H9 (cell line): ENCODE data around the gene ZNF600. TPM values are rescaled to one million over a fixed set of nuclear protein-coding genes. Genes with fewer than 3 reads are reported as not detected.

Experiments
- DNase-seq: peaks from one replicate; pipeline ENCODE4 v3.0.0-alpha.2; 2017
- H2AFZ ChIP-seq: one replicate; pipeline ENCODE4 v1.6.1; 2013; ENCODE audit warnings: mild to moderate bottlenecking, low read length, control low read depth, moderate library complexity
- H2AK5ac ChIP-seq: 2 replicates; pipeline ENCODE4 v1.6.1; 2013; ENCODE audit warnings: low read length, control low read depth, mixed read lengths; ENCODE audit not compliant: insufficient read length
- H2BK120ac ChIP-seq: one replicate; pipeline ENCODE4 v1.6.1; 2013; ENCODE audit warnings: low read depth, mild to moderate bottlenecking, low read length, control low read depth, inconsistent platforms; ENCODE audit not compliant: poor library complexity, severe bottlenecking
- H2BK12ac ChIP-seq: 2 replicates; pipeline ENCODE4 v1.6.1; 2013; ENCODE audit warnings: low read length, control low read depth, mixed read lengths, low read depth; ENCODE audit not compliant: insufficient read length
- H2BK15ac ChIP-seq: 2 replicates; pipeline ENCODE4 v1.6.1; 2013; ENCODE audit warnings: low read depth, low read length, control low read depth
- H2BK20ac ChIP-seq: one replicate; pipeline ENCODE4 v1.6.1; 2013; ENCODE audit warnings: low read depth, mild to moderate bottlenecking, low read length, control low read depth, inconsistent platforms; ENCODE audit not compliant: poor library complexity, severe bottlenecking
- H2BK5ac ChIP-seq: 2 replicates; pipeline ENCODE4 v1.6.1; 2013; ENCODE audit warnings: low read length, control low read depth, mixed read lengths; ENCODE audit not compliant: insufficient read length
- H3K14ac ChIP-seq: 2 replicates; pipeline ENCODE4 v1.6.1; 2013; ENCODE audit warnings: low read length, control low read depth; ENCODE audit not compliant: insufficient read depth
- H3K18ac ChIP-seq: 2 replicates; pipeline ENCODE4 v1.6.1; 2013; ENCODE audit warnings: low read depth, mild to moderate bottlenecking, mixed read lengths, low read length, control low read depth; ENCODE audit not compliant: insufficient read length
- H3K23ac ChIP-seq: 2 replicates; pipeline ENCODE4 v1.6.1; 2013; ENCODE audit warnings: low read length, control low read depth, mixed read lengths, low read depth; ENCODE audit not compliant: insufficient read length
- H3K23me2 ChIP-seq: 2 replicates; pipeline ENCODE4 v1.6.1; 2013; ENCODE audit warnings: low read depth, mild to moderate bottlenecking, mixed read lengths, low read length, control low read depth; ENCODE audit not compliant: insufficient read length, poor library complexity, severe bottlenecking
- H3K27ac ChIP-seq: 2 replicates; pipeline ENCODE4 v1.5.1; 2013; ENCODE audit warnings: low read length, control low read depth, mixed read lengths, low read depth; ENCODE audit not compliant: insufficient read length
- H3K27me3 ChIP-seq: 2 replicates; pipeline ENCODE4 v1.6.1; 2013; ENCODE audit warnings: low read length, control low read depth, inconsistent platforms; ENCODE audit not compliant: insufficient read depth
- H3K4ac ChIP-seq: 2 replicates; pipeline ENCODE4 v1.6.1; 2013; ENCODE audit warnings: low read depth, mild to moderate bottlenecking, control low read depth, inconsistent platforms, low read length, moderate library complexity
- H3K4me1 ChIP-seq: 2 replicates; pipeline ENCODE4 v1.6.1; 2013; ENCODE audit warnings: low read length, control low read depth, inconsistent platforms; ENCODE audit not compliant: insufficient read depth
- H3K4me2 ChIP-seq: 2 replicates; pipeline ENCODE4 v1.6.1; 2013; ENCODE audit warnings: low read length, control low read depth, mixed read lengths; ENCODE audit not compliant: insufficient read length, insufficient read depth
- H3K56ac ChIP-seq: 2 replicates; pipeline ENCODE4 v1.6.1; 2013; ENCODE audit warnings: low read depth, mild to moderate bottlenecking, mixed read lengths, low read length, control low read depth; ENCODE audit not compliant: insufficient read length
- H3K79me1 ChIP-seq: 2 replicates; pipeline ENCODE4 v1.6.1; 2013; ENCODE audit warnings: low read depth, mild to moderate bottlenecking, moderate library complexity, low read length, control low read depth, inconsistent platforms; ENCODE audit not compliant: insufficient read depth, poor library complexity, severe bottlenecking
- H3K79me2 ChIP-seq: 2 replicates; pipeline ENCODE4 v1.6.1; 2013; ENCODE audit warnings: low read length, control low read depth, inconsistent platforms; ENCODE audit not compliant: insufficient read depth
- H3K9ac ChIP-seq: 2 replicates; pipeline ENCODE4 v1.6.1; 2013; ENCODE audit warnings: low read length, control low read depth, mixed read lengths; ENCODE audit not compliant: insufficient read length; ENCODE audit errors: extremely low read depth
- H3K9me3 ChIP-seq: one replicate; pipeline ENCODE4 v1.6.1; 2013; ENCODE audit warnings: low read depth, low read length, inconsistent platforms; ENCODE audit not compliant: control insufficient read depth
- H3T11ph ChIP-seq: one replicate; pipeline ENCODE4 v1.6.1; 2013; ENCODE audit warnings: mild to moderate bottlenecking, low read length, control low read depth, inconsistent platforms
- H4K20me1 ChIP-seq: one replicate; pipeline ENCODE4 v1.6.1; 2013; ENCODE audit not compliant: control insufficient read depth, insufficient read length, insufficient read depth
- H4K5ac ChIP-seq: 2 replicates; pipeline ENCODE4 v1.6.1; 2013; ENCODE audit warnings: low read depth, mild to moderate bottlenecking, mixed read lengths, low read length, control low read depth; ENCODE audit not compliant: insufficient read length
- H4K8ac ChIP-seq: replicated peaks from 2 replicates; pipeline ENCODE4 v1.6.1; 2013; ENCODE audit warnings: low read length, control low read depth, mixed read lengths, low read depth; ENCODE audit not compliant: insufficient read length
- H4K91ac ChIP-seq: 2 replicates; pipeline ENCODE4 v1.6.1; 2013; ENCODE audit warnings: low read depth, mild to moderate bottlenecking, moderate library complexity, mixed read lengths, low read length, control low read depth; ENCODE audit not compliant: insufficient read length
- H3K27ac Mint-ChIP-seq, 3 experiments: 2 replicates in 2 of 3; 3 replicates in 1 of 3; pipeline ENCODE4 v1.8.0; 2020 to 2021; ENCODE audit warnings: mixed read lengths in 3 of 3, mild to moderate bottlenecking in 1 of 3, moderate library complexity in 1 of 3
- H3K27me3 Mint-ChIP-seq: 2 replicates; pipeline ENCODE4 v1.8.0; 2021; ENCODE audit warnings: low read depth, mild to moderate bottlenecking, moderate library complexity, mixed read lengths
- H3K36me3 Mint-ChIP-seq, 3 experiments: 2 replicates in 2 of 3; 3 replicates in 1 of 3; pipeline ENCODE4 v1.8.0; 2020 to 2021; ENCODE audit warnings: low read depth in 3 of 3, mixed read lengths in 3 of 3; ENCODE audit not compliant: insufficient read depth in 1 of 3
- H3K4me1 Mint-ChIP-seq, 2 experiments: 2 replicates each; pipeline ENCODE4 v1.8.0; 2020; ENCODE audit warnings: mixed read lengths in 2 of 2
- H3K4me3 Mint-ChIP-seq, 2 experiments: 2 replicates in 1 of 2; 3 replicates in 1 of 2; pipeline ENCODE4 v1.8.0; 2020 to 2021; ENCODE audit warnings: mild to moderate bottlenecking in 2 of 2, mixed read lengths in 2 of 2, moderate library complexity in 1 of 2
- H3K9me3 Mint-ChIP-seq, 2 experiments: 2 replicates in 1 of 2; 3 replicates in 1 of 2; pipeline ENCODE4 v1.8.0; 2020; ENCODE audit warnings: mild to moderate bottlenecking in 2 of 2, mixed read lengths in 2 of 2, moderate library complexity in 1 of 2
- WGBS: extraction: QIAGEN DNeasy Blood & Tissue Kit; methylation state at CpG from one replicate; pipeline ENCODE4 v1.1.7; 2013; ENCODE audit warnings: missing lambda C conversion rate, low lambda C conversion rate, mixed read lengths; ENCODE audit not compliant: insufficient read length; ENCODE audit errors: extremely low coverage; 5-methylcytosine and 5-hydroxymethylcytosine counted together
- total RNA-seq: library from RNA; stranded (reverse); gene quantifications from 2 replicates; pipeline ENCODE4 v1.2.1, GENCODE V29; 2021
- TF ChIP-seq, protein P1 (sequence below): fragments of 200-600 bp; sonication (generic); conservative IDR thresholded peaks from 3 replicates; pipeline ENCODE4 v1.8.0; 2021; ENCODE audit warnings: antibody characterized with exemption, mild to moderate bottlenecking

The ZNF600 gene
- total RNA-seq, 1 experiment from 2014 or later: 9.3 TPM

GRCh38 chr19:52743091-52743490 is 43.5 kb downstream of the ZNF600 start:
- no peak overlapping the region for H4K91ac ChIP-seq
- H4K8ac ChIP-seq: no peak overlapping the region
- no peak overlapping the region for H2BK12ac ChIP-seq
- no peak overlapping the region for H2BK20ac ChIP-seq
- WGBS: no CpG with 5 or more reads among the region's 3 CpGs
- Mint-ChIP-seq H3K36me3 (no peaks in the 10 kb centered on the region), H3K9me3 (no peaks in the 10 kb centered on the region), H3K4me3 (no peak overlapping the region), H3K27ac (0 out of 7 replicates have a peak overlapping the region, but pooled peaks of 1 of the 3 experiments have one; percentile 17), H3K27me3 (peaks cover 1% of the 10 kb centered on the region), H3K4me1 (peaks cover 30 to 42% of the 10 kb centered on the region in 2 experiments)
- H4K20me1 ChIP-seq: no peaks in the 10 kb centered on the region
- H2AK5ac ChIP-seq: no peak overlapping the region
- H3K9ac ChIP-seq: no peak overlapping the region
- DNase-seq: no peak
- no peak overlapping the region for H2BK5ac ChIP-seq
- H2BK120ac ChIP-seq: no peak overlapping the region
- no peak overlapping the region for H3K27ac ChIP-seq
- H3K79me1 ChIP-seq: no peaks in the 10 kb centered on the region
- no peaks in the 10 kb centered on the region for H3K79me2 ChIP-seq
- no peak overlapping the region for H3K23ac ChIP-seq
- H3K14ac ChIP-seq: no peak overlapping the region
- H3T11ph ChIP-seq: no peak overlapping the region
- H2AFZ ChIP-seq: no peak overlapping the region
- H2BK15ac ChIP-seq: no peak overlapping the region
- H3K18ac ChIP-seq: no peak overlapping the region
- TF ChIP-seq, protein P1, sequence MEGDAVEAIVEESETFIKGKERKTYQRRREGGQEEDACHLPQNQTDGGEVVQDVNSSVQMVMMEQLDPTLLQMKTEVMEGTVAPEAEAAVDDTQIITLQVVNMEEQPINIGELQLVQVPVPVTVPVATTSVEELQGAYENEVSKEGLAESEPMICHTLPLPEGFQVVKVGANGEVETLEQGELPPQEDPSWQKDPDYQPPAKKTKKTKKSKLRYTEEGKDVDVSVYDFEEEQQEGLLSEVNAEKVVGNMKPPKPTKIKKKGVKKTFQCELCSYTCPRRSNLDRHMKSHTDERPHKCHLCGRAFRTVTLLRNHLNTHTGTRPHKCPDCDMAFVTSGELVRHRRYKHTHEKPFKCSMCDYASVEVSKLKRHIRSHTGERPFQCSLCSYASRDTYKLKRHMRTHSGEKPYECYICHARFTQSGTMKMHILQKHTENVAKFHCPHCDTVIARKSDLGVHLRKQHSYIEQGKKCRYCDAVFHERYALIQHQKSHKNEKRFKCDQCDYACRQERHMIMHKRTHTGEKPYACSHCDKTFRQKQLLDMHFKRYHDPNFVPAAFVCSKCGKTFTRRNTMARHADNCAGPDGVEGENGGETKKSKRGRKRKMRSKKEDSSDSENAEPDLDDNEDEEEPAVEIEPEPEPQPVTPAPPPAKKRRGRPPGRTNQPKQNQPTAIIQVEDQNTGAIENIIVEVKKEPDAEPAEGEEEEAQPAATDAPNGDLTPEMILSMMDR: no peak
- no peak overlapping the region for H3K56ac ChIP-seq
- H3K9me3 ChIP-seq: no peaks in the 10 kb centered on the region
- no peak overlapping the region for H4K5ac ChIP-seq
- no peak overlapping the region for H3K4me2 ChIP-seq
- H3K27me3 ChIP-seq: no peaks in the 10 kb centered on the region
- no peaks in the 10 kb centered on the region; the same call in 1 of the 2 replicates for H3K4me1 ChIP-seq
- H3K23me2 ChIP-seq: no peaks in the 10 kb centered on the region
- H3K4ac ChIP-seq: no peak overlapping the region
